Osteocyte (in vitro differentiated cells): ENCODE data around the gene CD55. TPM values are rescaled to one million over a fixed set of nuclear protein-coding genes. Genes with fewer than 3 reads are reported as not detected.

ENCODE experiments used
- DNase-seq: peaks from one replicate; pipeline ENCODE4 v3.0.0; 2021; ENCODE audit warnings: mixed read lengths; ENCODE audit not compliant: unreplicated experiment; ENCODE audit errors: extremely low spot score
- H3K27ac Mint-ChIP-seq: one replicate; pipeline ENCODE4 v1.8.0; 2021; ENCODE audit warnings: mild to moderate bottlenecking, mixed read lengths; ENCODE audit not compliant: unreplicated experiment
- H3K27me3 Mint-ChIP-seq: one replicate; pipeline ENCODE4 v1.8.0; 2021; ENCODE audit warnings: mixed read lengths; ENCODE audit not compliant: unreplicated experiment
- H3K36me3 Mint-ChIP-seq: one replicate; pipeline ENCODE4 v1.8.0; 2021; ENCODE audit warnings: mixed read lengths; ENCODE audit not compliant: unreplicated experiment
- H3K4me1 Mint-ChIP-seq: one replicate; pipeline ENCODE4 v1.8.0; 2021; ENCODE audit warnings: mixed read lengths; ENCODE audit not compliant: unreplicated experiment
- H3K4me3 Mint-ChIP-seq: one replicate; pipeline ENCODE4 v1.8.0; 2021; ENCODE audit warnings: mild to moderate bottlenecking, moderate library complexity, mixed read lengths; ENCODE audit not compliant: unreplicated experiment
- H3K9me3 Mint-ChIP-seq: one replicate; pipeline ENCODE4 v1.8.0; 2021; ENCODE audit warnings: mixed read lengths; ENCODE audit not compliant: unreplicated experiment
- CTCF ChIP-seq: fragments of 200-600 bp; sonication (generic); IDR thresholded peaks from 2 replicates; pipeline ENCODE4 v1.5.0; 2021; ENCODE audit warnings: antibody characterized with exemption, mild to moderate bottlenecking, moderate library complexity
- total RNA-seq: library from RNA; stranded (reverse); gene quantifications from 2 replicates; pipeline ENCODE4 v1.2.1, GENCODE V29; 2021

The CD55 gene
- total RNA-seq, 1 donor from 2014 or later = 3.3 TPM

GRCh38 chr1:207389728-207390464 lies 68.4 kb downstream of the CD55 start:
- peaks cover 7% of the 10 kb centered on the region for H3K9me3 Mint-ChIP-seq

GRCh38 chr1:207393610-207394009 lies 72.1 kb downstream of the CD55 start:
- Mint-ChIP-seq H3K27ac (no peak overlapping the region), H3K36me3 (no peaks in the 10 kb centered on the region), H3K9me3 (no peaks in the 10 kb centered on the region), H3K27me3 (no peaks in the 10 kb centered on the region), H3K4me3 (no peak overlapping the region), H3K4me1 (no peaks in the 10 kb centered on the region)
- no peak for TF ChIP-seq CTCF
- no peak for DNase-seq

More at GRCh38 chr1:207389728-207390464, 68.4 kb downstream of the CD55 start:
- no peaks in the 10 kb centered on the region for H3K36me3 Mint-ChIP-seq
- TF ChIP-seq CTCF = no peak
- no peaks in the 10 kb centered on the region for H3K4me1 Mint-ChIP-seq
- no peak overlapping the region for H3K4me3 Mint-ChIP-seq
- no peak for DNase-seq
- H3K27ac Mint-ChIP-seq = no peak overlapping the region
- H3K27me3 Mint-ChIP-seq = no peaks in the 10 kb centered on the region

- H3K4me3 Mint-ChIP-seq = no peak overlapping the region
- no peaks in the 10 kb centered on the region for H3K36me3 Mint-ChIP-seq
- no peak for DNase-seq
- H3K27ac Mint-ChIP-seq = no peak overlapping the region
- H3K4me1 Mint-ChIP-seq = no peaks in the 10 kb centered on the region
- no peaks in the 10 kb centered on the region for H3K27me3 Mint-ChIP-seq
- no peaks in the 10 kb centered on the region for H3K9me3 Mint-ChIP-seq
- TF ChIP-seq CTCF = no peak
Observed at GRCh38 chr1:207396168-207396746, 74.8 kb downstream of the CD55 start.

- Mint-ChIP-seq H3K36me3 (no peaks in the 10 kb centered on the region), H3K4me3 (no peak overlapping the region), H3K9me3 (no peaks in the 10 kb centered on the region), H3K27ac (no peak overlapping the region), H3K4me1 (no peaks in the 10 kb centered on the region), H3K27me3 (no peaks in the 10 kb centered on the region)
- no peak for TF ChIP-seq CTCF
- no peak for DNase-seq
Observed at GRCh38 chr1:207397525-207397926, 76.0 kb downstream of the CD55 start.

GRCh38 chr1:207398986-207399385 lies 77.5 kb downstream of the CD55 start:
- Mint-ChIP-seq H3K27ac (no peak overlapping the region), H3K4me1 (no peaks in the 10 kb centered on the region), H3K9me3 (no peaks in the 10 kb centered on the region), H3K36me3 (no peaks in the 10 kb centered on the region), H3K4me3 (no peak overlapping the region), H3K27me3 (peaks cover under 1% of the 10 kb centered on the region)
- TF ChIP-seq CTCF = no peak
- DNase-seq = no peak
